ENCODE measurements around the gene SPECC1. TPM values are rescaled to one million over a fixed set of nuclear protein-coding genes. Genes with fewer than 3 reads are reported as not detected.

Gene SPECC1
- total RNA-seq, 2 donors from 2014 or later, result 53.5 to 78.3 TPM

- TF ChIP-seq, protein P1, sequence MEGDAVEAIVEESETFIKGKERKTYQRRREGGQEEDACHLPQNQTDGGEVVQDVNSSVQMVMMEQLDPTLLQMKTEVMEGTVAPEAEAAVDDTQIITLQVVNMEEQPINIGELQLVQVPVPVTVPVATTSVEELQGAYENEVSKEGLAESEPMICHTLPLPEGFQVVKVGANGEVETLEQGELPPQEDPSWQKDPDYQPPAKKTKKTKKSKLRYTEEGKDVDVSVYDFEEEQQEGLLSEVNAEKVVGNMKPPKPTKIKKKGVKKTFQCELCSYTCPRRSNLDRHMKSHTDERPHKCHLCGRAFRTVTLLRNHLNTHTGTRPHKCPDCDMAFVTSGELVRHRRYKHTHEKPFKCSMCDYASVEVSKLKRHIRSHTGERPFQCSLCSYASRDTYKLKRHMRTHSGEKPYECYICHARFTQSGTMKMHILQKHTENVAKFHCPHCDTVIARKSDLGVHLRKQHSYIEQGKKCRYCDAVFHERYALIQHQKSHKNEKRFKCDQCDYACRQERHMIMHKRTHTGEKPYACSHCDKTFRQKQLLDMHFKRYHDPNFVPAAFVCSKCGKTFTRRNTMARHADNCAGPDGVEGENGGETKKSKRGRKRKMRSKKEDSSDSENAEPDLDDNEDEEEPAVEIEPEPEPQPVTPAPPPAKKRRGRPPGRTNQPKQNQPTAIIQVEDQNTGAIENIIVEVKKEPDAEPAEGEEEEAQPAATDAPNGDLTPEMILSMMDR (IDR thresholded peaks at IDR 0.05), result no peak
- no peak overlapping the region for H3K27ac ChIP-seq
- H3K36me3 ChIP-seq, result no peaks in the 10 kb centered on the region
- no peak overlapping the region for H3K4me3 ChIP-seq
- H3K27me3 ChIP-seq, result no peaks in the 10 kb centered on the region
- intact Hi-C loops (cut with DNase I), result no loop called here
- H3K4me1 ChIP-seq, result no peaks in the 10 kb centered on the region
- H3K9ac ChIP-seq (ENCODE audit: low read depth in 2 of 2, low read length in 2 of 2), result no peak overlapping the region
- H3K9me3 ChIP-seq, result no peaks in the 10 kb centered on the region
- no peak for DNase-seq
Measured at GRCh38 chr17:20291853-20292252, 282.7 kb downstream of the SPECC1 start.

- no peaks in the 10 kb centered on the region for H3K27me3 ChIP-seq
- no peak overlapping the region for H3K27ac ChIP-seq
- DNase-seq, result no peak
- intact Hi-C loops (cut with DNase I), result no loop called here
- H3K36me3 ChIP-seq, result no peaks in the 10 kb centered on the region
- H3K4me3 ChIP-seq, result no peak overlapping the region
- H3K4me1 ChIP-seq, result no peaks in the 10 kb centered on the region
- H3K9ac ChIP-seq (ENCODE audit: low read depth in 2 of 2, low read length in 2 of 2), result no peak overlapping the region
- H3K9me3 ChIP-seq, result no peaks in the 10 kb centered on the region
- TF ChIP-seq, protein P1 (IDR thresholded peaks at IDR 0.05), result no peak
Measured at GRCh38 chr17:20293501-20293900, 284.3 kb downstream of the SPECC1 start.

- H3K9me3 ChIP-seq, result no peaks in the 10 kb centered on the region
- H3K4me3 ChIP-seq, result no peak overlapping the region
- intact Hi-C loops (cut with DNase I), result no loop called here
- H3K36me3 ChIP-seq, result no peaks in the 10 kb centered on the region
- no peaks in the 10 kb centered on the region for H3K27me3 ChIP-seq
- H3K9ac ChIP-seq (ENCODE audit: low read depth in 2 of 2, low read length in 2 of 2), result no peak overlapping the region
- DNase-seq, result no peak
- H3K27ac ChIP-seq, result no peak overlapping the region
- no peaks in the 10 kb centered on the region for H3K4me1 ChIP-seq
- TF ChIP-seq, protein P1 (IDR thresholded peaks at IDR 0.05), result no peak
Measured at GRCh38 chr17:20294120-20294519, 285.0 kb downstream of the SPECC1 start.

GRCh38 chr17:20299013-20299412 is 289.9 kb downstream of the SPECC1 start:
- no peaks in the 10 kb centered on the region for H3K4me1 ChIP-seq
- H3K9ac ChIP-seq (ENCODE audit: low read depth in 2 of 2, low read length in 2 of 2), result no peak overlapping the region
- no peak overlapping the region for H3K4me3 ChIP-seq
- intact Hi-C loops (cut with DNase I), result no loop called here
- no peaks in the 10 kb centered on the region for H3K36me3 ChIP-seq
- H3K9me3 ChIP-seq, result no peaks in the 10 kb centered on the region
- no peak for DNase-seq
- no peaks in the 10 kb centered on the region for H3K27me3 ChIP-seq
- H3K27ac ChIP-seq, result no peak overlapping the region
- TF ChIP-seq, protein P1 (IDR thresholded peaks at IDR 0.05), result no peak

DNA sequence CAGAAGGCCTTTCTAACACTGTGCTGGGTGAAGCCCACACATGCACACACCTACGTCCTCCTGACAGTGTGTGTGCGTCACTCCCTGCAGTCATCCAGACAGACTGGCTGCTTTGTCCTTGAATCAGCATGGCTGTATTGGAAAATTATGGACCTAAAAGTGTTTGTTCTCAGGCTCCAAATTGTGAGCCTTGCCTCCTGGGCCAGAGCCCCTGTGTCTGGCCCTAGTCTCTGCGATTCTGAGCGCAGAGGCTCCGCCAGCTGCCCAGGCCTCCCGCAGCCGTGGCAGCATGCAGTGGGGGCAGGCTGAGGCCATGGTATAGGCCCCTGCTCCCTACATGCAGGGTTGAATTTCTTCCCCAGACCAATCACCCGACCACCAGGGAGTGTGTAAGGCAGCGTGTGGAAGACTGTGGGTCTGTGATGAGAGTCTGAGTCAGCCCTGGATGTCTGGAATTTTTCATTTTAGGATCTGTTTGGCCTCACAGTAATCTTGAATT is 291.3 kb downstream of the SPECC1 start:
- no peak for DNase-seq
- H3K4me1 ChIP-seq, result no peaks in the 10 kb centered on the region
- no peaks in the 10 kb centered on the region for H3K27me3 ChIP-seq
- intact Hi-C loops (cut with DNase I), result no loop called here
- no peaks in the 10 kb centered on the region for H3K9me3 ChIP-seq
- TF ChIP-seq, protein P1 (IDR thresholded peaks at IDR 0.05), result no peak
- no peak overlapping the region for H3K27ac ChIP-seq
- H3K36me3 ChIP-seq, result no peaks in the 10 kb centered on the region
- H3K4me3 ChIP-seq, result no peak overlapping the region
- no peak overlapping the region for H3K9ac ChIP-seq (ENCODE audit: low read depth in 2 of 2, low read length in 2 of 2)
